Esophagus muscularis mucosa (tissue), 4 donors: ENCODE measurements around the gene COG5.

Source experiments
- EP300 ChIP-seq: sonication (generic); formaldehyde crosslinking; IDR thresholded peaks from one replicate; pipeline ENCODE4 v1.6.1; 2017; ENCODE audit warnings: antibody characterized with exemption
- POLR2A ChIP-seq: fragments of 450-650 bp; IDR thresholded peaks from one replicate; pipeline ENCODE4 v1.6.1; 2017; ENCODE audit warnings: antibody characterized with exemption, moderate library complexity, mild to moderate bottlenecking, low read depth
- POLR2AphosphoS5 ChIP-seq, 2 donors: sonication (generic); formaldehyde crosslinking; IDR thresholded peaks; one replicate each; pipeline ENCODE4 v1.6.1; 2017; ENCODE audit warnings: antibody characterized with exemption in 2 of 2
- TF ChIP-seq, protein P1 (sequence below), 3 experiments: fragments of 200-600 bp in 2 of 3; fragments of 450-650 bp in 1 of 3; sonication (generic) in 2 of 3; IDR thresholded peaks; one replicate each; pipeline ENCODE4 v1.5.1; 2017 to 2019; ENCODE audit warnings: antibody characterized with exemption in 3 of 3, mild to moderate bottlenecking in 2 of 3, moderate library complexity in 1 of 3

DNA sequence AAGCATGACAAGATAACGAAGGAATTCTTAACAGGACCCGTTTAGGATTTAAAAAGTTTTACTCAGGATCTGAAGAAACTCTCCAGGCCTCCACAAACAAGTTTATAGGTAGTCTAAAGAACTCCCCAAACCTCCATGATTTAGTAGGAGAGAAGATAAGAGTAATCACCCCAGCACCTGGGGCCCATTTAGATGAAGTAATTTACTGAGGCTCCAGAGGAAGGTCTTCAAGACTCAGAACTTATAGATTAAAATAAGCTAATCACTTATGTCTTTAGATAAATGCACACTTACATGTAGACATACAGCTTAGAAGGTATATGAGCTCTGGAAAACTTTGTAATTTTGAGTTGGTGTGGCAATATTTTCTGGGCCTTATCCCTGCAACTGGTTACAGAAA is 271.1 kb downstream of the COG5 start:
- TF ChIP-seq, protein P1, sequence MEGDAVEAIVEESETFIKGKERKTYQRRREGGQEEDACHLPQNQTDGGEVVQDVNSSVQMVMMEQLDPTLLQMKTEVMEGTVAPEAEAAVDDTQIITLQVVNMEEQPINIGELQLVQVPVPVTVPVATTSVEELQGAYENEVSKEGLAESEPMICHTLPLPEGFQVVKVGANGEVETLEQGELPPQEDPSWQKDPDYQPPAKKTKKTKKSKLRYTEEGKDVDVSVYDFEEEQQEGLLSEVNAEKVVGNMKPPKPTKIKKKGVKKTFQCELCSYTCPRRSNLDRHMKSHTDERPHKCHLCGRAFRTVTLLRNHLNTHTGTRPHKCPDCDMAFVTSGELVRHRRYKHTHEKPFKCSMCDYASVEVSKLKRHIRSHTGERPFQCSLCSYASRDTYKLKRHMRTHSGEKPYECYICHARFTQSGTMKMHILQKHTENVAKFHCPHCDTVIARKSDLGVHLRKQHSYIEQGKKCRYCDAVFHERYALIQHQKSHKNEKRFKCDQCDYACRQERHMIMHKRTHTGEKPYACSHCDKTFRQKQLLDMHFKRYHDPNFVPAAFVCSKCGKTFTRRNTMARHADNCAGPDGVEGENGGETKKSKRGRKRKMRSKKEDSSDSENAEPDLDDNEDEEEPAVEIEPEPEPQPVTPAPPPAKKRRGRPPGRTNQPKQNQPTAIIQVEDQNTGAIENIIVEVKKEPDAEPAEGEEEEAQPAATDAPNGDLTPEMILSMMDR (IDR thresholded peaks at IDR 0.05), result no peak
- TF ChIP-seq POLR2A, result no peak
- TF ChIP-seq POLR2AphosphoS5 (IDR thresholded peaks at IDR 0.05), result no peak
- no peak for TF ChIP-seq EP300
